Naive thymus-derived CD4-positive, alpha-beta T cell (primary cell): Measurements from ENCODE around the gene DEF6. TPM values are rescaled to one million over a fixed set of nuclear protein-coding genes. Genes with fewer than 3 reads are reported as not detected.
A peak's percentile ranks its signal among the peaks of the same experiment; 100 is the strongest.

Source experiments
- ATAC-seq: fragments of 150-1000 bp; cut with Tn5 transposase; 2 replicates; pipeline ENCODE4 v1.10.0; 2021; ENCODE audit warnings: mild to moderate bottlenecking, moderate library complexity
- CTCF ChIA-PET: fragments of 350-600 bp; sonication (Branson Sonifier 250); formaldehyde crosslinking; loops from one replicate; lab custom pipeline; 2021; ENCODE audit warnings: antibody characterized with exemption; lab: Charles Lee
- POLR2A ChIA-PET: fragments of 350-600 bp; sonication (Branson Sonifier 250); formaldehyde crosslinking; loops from one replicate; lab custom pipeline; 2021; ENCODE audit warnings: antibody characterized with exemption, inconsistent platforms; lab: Charles Lee
- DNase-seq, 9 donors: peaks; one replicate each; pipeline versions ENCODE4 v3.0.0 to v3.0.0-alpha.2; 2020 to 2022; ENCODE audit warnings: mixed read lengths in 1 of 9
- H3K27ac ChIP-seq: one replicate; pipeline ENCODE4 v1.7.0; 2013; ENCODE audit warnings: mild to moderate bottlenecking, low read depth, low read length, moderate library complexity
- H3K27me3 ChIP-seq, 2 donors: one replicate each; pipeline ENCODE4 v1.7.0; 2013; ENCODE audit warnings: low read length in 2 of 2, mild to moderate bottlenecking in 2 of 2, moderate library complexity in 2 of 2; ENCODE audit not compliant: control insufficient read depth in 2 of 2, insufficient read depth in 2 of 2
- H3K36me3 ChIP-seq, 3 experiments: 1 replicate in 2 of 3; 2 replicates in 1 of 3; pipeline ENCODE4 v1.7.0; 2013; ENCODE audit warnings: low read length in 3 of 3, mild to moderate bottlenecking in 3 of 3, moderate library complexity in 1 of 3; ENCODE audit not compliant: insufficient read depth in 3 of 3, control insufficient read depth in 2 of 3
- H3K4me1 ChIP-seq, 2 donors: one replicate each; pipeline ENCODE4 v1.7.0; 2013; ENCODE audit warnings: low read length in 2 of 2, mild to moderate bottlenecking in 2 of 2, moderate library complexity in 1 of 2; ENCODE audit not compliant: control insufficient read depth in 2 of 2, insufficient read depth in 2 of 2
- H3K4me3 ChIP-seq: 2 replicates; pipeline ENCODE4 v1.7.0; 2013; ENCODE audit warnings: mild to moderate bottlenecking, low read length
- H3K9me3 ChIP-seq, 3 experiments: 1 replicate in 2 of 3; 2 replicates in 1 of 3; pipeline ENCODE4 v1.7.0; 2013; ENCODE audit warnings: low read length in 3 of 3; ENCODE audit not compliant: control insufficient read depth in 2 of 3
- H3K27ac Mint-ChIP-seq, 9 donors: one replicate each; pipeline ENCODE4 v1.8.0; 2020 to 2022; ENCODE audit warnings: mixed read lengths in 9 of 9, mild to moderate bottlenecking in 8 of 9, moderate library complexity in 5 of 9, inconsistent platforms in 2 of 9
- H3K27me3 Mint-ChIP-seq, 5 donors: one replicate each; pipeline ENCODE4 v1.8.0; 2021 to 2022; ENCODE audit warnings: mixed read lengths in 5 of 5, mild to moderate bottlenecking in 1 of 5
- H3K36me3 Mint-ChIP-seq, 5 donors: one replicate each; pipeline ENCODE4 v1.8.0; 2020 to 2022; ENCODE audit warnings: mixed read lengths in 5 of 5, mild to moderate bottlenecking in 3 of 5, inconsistent platforms in 1 of 5
- H3K4me1 Mint-ChIP-seq, 7 donors: one replicate each; pipeline ENCODE4 v1.8.0; 2020 to 2022; ENCODE audit warnings: mixed read lengths in 7 of 7, mild to moderate bottlenecking in 3 of 7, inconsistent platforms in 1 of 7
- H3K4me3 Mint-ChIP-seq, 10 donors: one replicate each; pipeline ENCODE4 v1.8.0; 2020 to 2022; ENCODE audit warnings: mild to moderate bottlenecking in 10 of 10, mixed read lengths in 10 of 10, moderate library complexity in 6 of 10, inconsistent platforms in 2 of 10
- H3K9me3 Mint-ChIP-seq, 11 donors: one replicate each; pipeline ENCODE4 v1.8.0; 2020 to 2022; ENCODE audit warnings: mixed read lengths in 11 of 11, mild to moderate bottlenecking in 4 of 11, inconsistent platforms in 1 of 11, moderate library complexity in 1 of 11
- intact Hi-C, 2 donors: fragments of 100-400 bp; cut with micrococcal nuclease; formaldehyde crosslinking; loops; one replicate each; pipeline ENCODE4 v1.15.1; 2023
- polyA plus RNA-seq, 2 donors: library from polyadenylated mRNA; unstranded; fragments of 300-500 nt; fragmentation: Illumina TruSeq; gene quantifications; one replicate each; pipeline ENCODE4 v1.2.3, GENCODE V29; 2021
- total RNA-seq, 6 experiments: library from RNA in 5 of 6; stranded (reverse) in 5 of 6; gene quantifications; 1 replicate in 5 of 6; 2 replicates in 1 of 6; pipeline ENCODE4 v1.2.3 and lab custom pipeline; 2021 to 2026

Gene DEF6
- total and polyA plus RNA-seq, 7 experiments from 2014 or later: 113 to 250 (median 225) TPM

DNA sequence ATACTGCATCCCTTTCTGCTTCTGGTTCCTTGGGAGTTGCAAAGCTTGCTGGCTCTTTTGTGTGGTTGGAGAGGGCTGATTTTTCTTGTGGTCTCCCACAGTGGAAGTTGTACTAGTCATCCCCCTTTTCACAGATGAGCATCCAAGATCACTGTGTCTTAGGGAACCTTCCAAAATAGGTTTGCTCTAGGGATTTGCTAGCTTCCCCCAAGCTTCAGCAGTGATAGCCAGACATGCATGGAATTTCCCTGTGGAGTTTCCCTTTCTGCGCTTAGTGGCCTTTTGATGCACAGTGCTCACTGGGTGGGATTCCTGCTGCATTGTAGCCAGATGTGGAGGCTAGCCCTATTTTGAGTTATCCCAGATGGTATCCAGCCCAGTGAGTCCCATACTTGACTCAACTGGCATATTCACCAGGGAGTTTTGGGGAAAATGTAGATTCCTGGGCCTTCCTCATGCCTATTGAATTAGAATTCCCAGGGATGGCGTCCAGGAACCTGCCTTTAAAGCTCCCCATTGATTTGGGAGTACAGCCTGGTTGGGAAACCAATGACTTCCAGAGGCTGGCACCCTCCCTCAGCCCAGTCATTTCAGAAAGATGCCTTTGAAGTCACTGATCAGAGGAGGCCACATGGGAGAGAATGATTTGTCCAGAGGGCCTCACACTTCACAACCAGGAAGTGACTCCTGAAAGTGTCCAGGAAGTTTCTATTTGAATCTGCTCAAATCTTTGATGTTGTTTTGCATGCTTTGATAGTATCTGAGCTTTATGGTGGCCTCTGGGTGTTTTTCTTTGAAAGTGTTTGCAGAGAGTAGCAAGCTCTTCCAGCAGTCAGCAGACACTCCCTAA lies 70.6 kb downstream of the DEF6 start:
- peaks cover 0 to 44% (median 9%) of the 10 kb centered on the region in 5 donors for H3K36me3 Mint-ChIP-seq
- H3K4me1 ChIP-seq: peaks cover 35 to 40% of the 10 kb centered on the region in 2 donors
- H3K27me3 Mint-ChIP-seq: no peaks in the 10 kb centered on the region
- H3K27ac Mint-ChIP-seq: peak overlapping the region; percentile 42 to 94 (median 85)
- POLR2A ChIA-PET: interaction anchor here (0.6 to 1.5 kb wide), 6 partner anchors 9 to 34 kb away, joined by 3 to 4 read pairs (median 3); no protein-coding TSS in a partner anchor
- peak overlapping the region; percentile 5 to 79 (median 50) for H3K4me3 Mint-ChIP-seq
- H3K4me1 Mint-ChIP-seq: peaks cover 46 to 82% (median 69%) of the 10 kb centered on the region in 7 donors
- no peaks in the 10 kb centered on the region for H3K36me3 ChIP-seq
- H3K9me3 ChIP-seq: no peaks in the 10 kb centered on the region
- ATAC-seq: no peak
- no peaks in the 10 kb centered on the region for H3K27me3 ChIP-seq
- no peak overlapping the region for H3K4me3 ChIP-seq
- DNase-seq: peak in 4 of 9 donors; percentile 19 to 32 (median 26)
- H3K27ac ChIP-seq: peak overlapping the region; percentile 45
- CTCF ChIA-PET: interaction anchor here (0.8 to 1.3 kb wide), 3 partner anchors 26 to 81 kb away, joined by 3 read pairs; no protein-coding TSS in a partner anchor
- intact Hi-C loops: loop anchor here (2.0 to 5.0 kb wide), 2 partner anchors 19 to 49 kb away; no protein-coding TSS in a partner anchor
- H3K9me3 Mint-ChIP-seq: peaks cover 0 to 4% (median 0%) of the 10 kb centered on the region in 11 donors

DNA sequence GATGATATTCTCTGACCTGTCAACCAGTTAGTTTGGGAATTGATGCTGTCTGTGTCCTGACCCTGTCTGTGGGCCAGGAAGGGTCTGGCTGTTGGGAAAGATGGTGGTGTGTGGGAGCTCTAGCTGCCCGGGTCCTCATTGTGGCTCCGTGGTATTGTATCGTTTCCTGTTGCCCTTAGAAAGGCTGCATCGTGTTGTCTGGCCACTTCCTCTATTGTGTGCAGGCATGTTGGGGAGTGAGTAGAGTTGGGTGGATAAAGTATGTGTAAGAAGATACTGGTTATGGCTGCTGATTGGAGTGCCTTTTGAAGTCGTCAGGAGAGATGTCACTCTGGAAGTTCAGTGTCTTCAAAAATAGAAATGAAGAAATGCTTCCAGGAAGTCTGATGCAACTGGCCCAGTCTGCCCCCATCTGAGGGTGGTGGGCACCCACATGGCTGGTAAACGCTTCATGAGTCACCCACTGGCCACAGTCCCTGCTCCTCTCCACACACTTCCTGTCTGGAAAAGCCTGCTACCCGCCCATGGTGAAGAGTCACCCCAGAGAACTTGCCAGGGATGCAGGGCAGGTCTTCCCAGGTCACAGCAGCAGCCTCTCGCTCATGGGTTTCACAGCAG lies 72.6 kb downstream of the DEF6 start:
- H3K27me3 Mint-ChIP-seq: no peaks in the 10 kb centered on the region
- intact Hi-C loops: loop anchor here in 1 of 2 donors (5.0 kb wide), 1 partner anchor 47 kb away; no protein-coding TSS in a partner anchor
- peaks cover 0 to 50% (median 14%) of the 10 kb centered on the region in 5 donors for H3K36me3 Mint-ChIP-seq
- H3K9me3 Mint-ChIP-seq: peaks cover 0 to 4% (median 0%) of the 10 kb centered on the region in 11 donors
- H3K4me1 Mint-ChIP-seq: peaks cover 48 to 84% (median 68%) of the 10 kb centered on the region in 7 donors
- ATAC-seq: peak; percentile 89
- ChIA-PET CTCF (no interaction called here), POLR2A (interaction anchor here (1.4 to 3.2 kb wide), 2 partner anchors 21 to 26 kb away, joined by 4 to 12 read pairs; no protein-coding TSS in a partner anchor)
- H3K4me3 Mint-ChIP-seq: peak overlapping the region; percentile 68 to 84 (median 76)
- H3K27ac Mint-ChIP-seq: peak overlapping the region; percentile 63 to 94 (median 86)
- H3K27me3 ChIP-seq: no peaks in the 10 kb centered on the region
- DNase-seq: peak in 2 of 9 donors; percentile 21 to 46
- H3K9me3 ChIP-seq: no peaks in the 10 kb centered on the region
- peak overlapping the region; percentile 45 for H3K27ac ChIP-seq
- H3K36me3 ChIP-seq: no peaks in the 10 kb centered on the region
- H3K4me3 ChIP-seq: peak overlapping the region; percentile 12
- peaks cover 35 to 40% of the 10 kb centered on the region in 2 donors for H3K4me1 ChIP-seq

DNA sequence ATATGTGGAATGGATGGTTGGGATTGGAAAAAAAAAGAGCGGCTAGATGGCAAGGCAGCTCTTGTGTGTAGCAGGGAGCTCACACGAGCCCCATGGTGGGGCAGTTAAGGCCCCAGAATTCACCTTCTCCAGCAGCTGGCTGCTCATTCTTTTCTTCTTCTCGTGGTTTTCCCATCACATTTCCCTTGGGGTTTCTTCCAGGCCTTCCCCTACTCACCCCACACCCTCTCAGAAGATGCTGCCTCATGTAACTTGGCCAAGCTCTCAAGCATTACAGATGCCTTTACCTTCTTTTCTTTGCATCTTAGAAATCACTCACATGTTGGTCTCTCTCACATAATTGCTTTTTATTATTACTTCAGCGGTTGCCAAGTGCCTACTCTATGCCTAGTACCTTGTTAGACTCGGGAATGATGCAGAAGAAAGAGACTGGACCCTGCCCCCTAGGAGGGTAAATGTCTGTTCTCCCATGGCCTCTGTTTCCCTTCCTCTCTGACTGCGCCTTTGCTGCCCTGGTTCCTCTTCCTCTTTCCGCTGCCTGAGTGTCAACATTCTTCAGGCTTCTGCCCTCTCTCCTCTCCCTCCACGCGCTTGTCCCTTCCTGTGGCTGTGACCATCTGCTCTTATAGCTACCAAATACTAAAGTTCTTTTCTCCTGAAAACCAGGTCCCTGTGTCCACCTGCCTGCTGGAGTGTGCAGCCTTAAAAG lies 73.3 kb downstream of the DEF6 start:
- no peaks in the 10 kb centered on the region for H3K36me3 ChIP-seq
- intact Hi-C loops: loop anchor here in 1 of 2 donors (5.0 kb wide), 1 partner anchor 46 kb away; no protein-coding TSS in a partner anchor
- Mint-ChIP-seq H3K4me3 (peak overlapping the region; percentile 60 to 84 (median 76)), H3K27me3 (no peaks in the 10 kb centered on the region), H3K36me3 (peaks cover 0 to 47% (median 14%) of the 10 kb centered on the region in 5 donors), H3K4me1 (peaks cover 44 to 82% (median 67%) of the 10 kb centered on the region in 7 donors), H3K9me3 (peaks cover 0 to 4% (median 0%) of the 10 kb centered on the region in 11 donors), H3K27ac (peak overlapping the region; percentile 52 to 94 (median 86))
- DNase-seq (no peak), ATAC-seq (peak; percentile 32)
- CTCF ChIA-PET: interaction anchor here (1.2 to 2.5 kb wide), 2 partner anchors 29 to 75 kb away, joined by 3 to 8 read pairs; partner anchors contain the start of gene PPARD
- no peaks in the 10 kb centered on the region for H3K9me3 ChIP-seq
- POLR2A ChIA-PET: interaction anchor here (0.6 to 3.2 kb wide), 2 partner anchors 22 to 161 kb away, joined by 3 to 12 read pairs; no protein-coding TSS in a partner anchor
- peaks cover 35 to 41% of the 10 kb centered on the region in 2 donors for H3K4me1 ChIP-seq
- H3K27me3 ChIP-seq: no peaks in the 10 kb centered on the region
- H3K27ac ChIP-seq: peak overlapping the region; percentile 45
- H3K4me3 ChIP-seq: no peak overlapping the region

Other genes starting within 250 kb of the DEF6 start
- gene TCP11, start 156.5 kb upstream of the DEF6 start, total RNA-seq: not detected
- gene TCP11, start 156.5 kb upstream of the DEF6 start, polyA plus RNA-seq: not detected
- not detected for gene SCUBE3, start 83.9 kb upstream of the DEF6 start, total RNA-seq
- gene SCUBE3, start 83.9 kb upstream of the DEF6 start, polyA plus RNA-seq: under 1 TPM; 0.05 to 0.12 TPM
- gene ZNF76, start 38.1 kb upstream of the DEF6 start, total RNA-seq: 100 to 1,000 TPM in 2 of 5 experiments, 10 to 100 TPM in 3; 44.4 to 110 (median 77.2) TPM
- gene ZNF76, start 38.1 kb upstream of the DEF6 start, polyA plus RNA-seq: 10 to 100 TPM; 20.6 to 42.0 TPM
- gene PPARD, start 44.7 kb downstream of the DEF6 start, total RNA-seq: 10 to 100 TPM; 29.3 to 47.1 (median 36.0) TPM
- gene PPARD, start 44.7 kb downstream of the DEF6 start, polyA plus RNA-seq: 10 to 100 TPM in 1 of 2 donors, 1 to 10 TPM in 1; 7.3 to 20.2 TPM
- 10 to 100 TPM in 1 of 5 experiments, 1 to 10 TPM in 4; 3.1 to 12.0 (median 6.4) TPM for gene FANCE, start 154.5 kb downstream of the DEF6 start, total RNA-seq
- gene FANCE, start 154.5 kb downstream of the DEF6 start, polyA plus RNA-seq: 1 to 10 TPM; 3.4 to 7.5 TPM
- gene RPL10A, start 170.6 kb downstream of the DEF6 start, total RNA-seq: 1,000 to 10,000 TPM; 1,380 to 2,381 (median 2,302) TPM
- 1,000 to 10,000 TPM; 1,203 to 1,279 TPM for gene RPL10A, start 170.6 kb downstream of the DEF6 start, polyA plus RNA-seq
- gene TEAD3, start 199.3 kb downstream of the DEF6 start, total RNA-seq: under 1 TPM in 3 of 5 experiments, not detected in 2; 0.16 to 0.27 (median 0.24) TPM
- gene TEAD3, start 199.3 kb downstream of the DEF6 start, polyA plus RNA-seq: under 1 TPM in 1 of 2 donors, not detected in 1; 0.10 TPM
- not detected for gene TULP1, start 215.1 kb downstream of the DEF6 start, total RNA-seq
- gene TULP1, start 215.1 kb downstream of the DEF6 start, polyA plus RNA-seq: not detected